HG03175 (cell line): Measurements from ENCODE around the gene TULP1.
A peak's percentile ranks its signal among the peaks of the same experiment; 100 is the strongest.

ENCODE experiments used
- ATAC-seq: cut with Tn5 transposase; IDR thresholded peaks from one replicate; pipeline ENCODE4 v1.9.1; 2021; ENCODE audit warnings: mild to moderate bottlenecking, moderate library complexity; ENCODE audit not compliant: unreplicated experiment

Gene TULP1

DNA sequence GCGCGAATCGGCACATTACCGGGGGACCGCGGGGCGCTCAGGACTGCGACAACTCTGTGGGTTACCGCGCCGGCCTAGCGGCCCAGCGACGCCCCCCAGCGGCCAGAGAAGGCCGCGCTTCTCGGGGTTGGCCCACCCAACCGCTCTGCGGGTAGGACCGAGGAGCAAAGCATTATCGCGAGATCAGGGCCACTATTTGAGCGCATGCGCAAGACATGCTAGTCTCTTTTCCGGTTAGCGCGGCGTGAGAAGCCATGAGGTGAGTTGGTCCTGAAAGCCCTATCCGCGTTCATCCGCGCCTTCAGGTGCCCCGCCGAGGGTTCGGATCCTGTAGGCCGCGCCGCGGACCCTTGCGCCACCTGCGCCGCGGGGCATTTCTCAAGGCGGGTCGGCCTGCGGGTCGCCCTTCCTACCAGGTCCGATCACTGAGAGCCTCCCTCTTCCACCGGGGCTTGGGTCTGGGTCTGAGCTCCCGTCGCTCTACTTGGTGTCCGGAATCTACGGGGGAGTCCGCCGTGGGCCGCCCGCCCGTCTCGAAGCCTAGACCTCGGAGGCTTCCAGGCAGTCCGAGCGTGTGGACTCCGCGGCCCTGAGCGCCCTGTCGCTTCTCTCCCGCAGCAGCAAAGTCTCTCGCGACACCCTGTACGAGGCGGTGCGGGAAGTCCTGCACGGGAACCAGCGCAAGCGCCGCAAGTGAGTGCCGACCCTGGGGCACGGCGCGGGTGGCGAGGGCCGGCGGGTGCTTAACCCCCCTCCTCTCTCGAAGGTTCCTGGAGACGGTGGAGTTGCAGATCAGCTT is 44.3 kb downstream of the TULP1 start, which contains the start of gene RPL10A:
TSS of gene RPL10A (plus strand) at position 221 of the 799 bp plus-strand sequence. CDS start at position 255, 34 bp downstream.
- ATAC-seq: peak; percentile 75

DNA sequence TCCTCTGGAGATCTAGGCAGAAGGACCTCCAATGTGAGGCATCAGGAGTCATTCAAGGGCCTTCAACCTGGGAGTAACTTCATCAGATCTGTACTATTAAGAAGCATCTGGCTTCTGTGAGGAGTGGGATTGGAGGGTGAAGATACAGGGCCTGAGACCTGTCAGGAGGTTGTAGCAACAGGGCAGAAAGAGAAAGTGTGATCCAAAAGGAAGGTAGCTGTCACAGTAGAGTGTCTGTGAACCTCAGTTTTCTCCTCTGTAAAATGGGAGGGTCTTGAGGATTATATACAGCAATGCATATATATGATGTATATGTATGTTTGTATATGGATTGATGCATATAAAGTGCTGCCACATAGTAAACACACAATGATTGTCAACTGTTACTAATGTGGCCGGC is 47.0 kb downstream of the TULP1 start:
- no peak for ATAC-seq

- ATAC-seq: no peak
These were observed 49.4 kb downstream of the TULP1 start for GRCh38 chr6:35463292-35463691.

DNA sequence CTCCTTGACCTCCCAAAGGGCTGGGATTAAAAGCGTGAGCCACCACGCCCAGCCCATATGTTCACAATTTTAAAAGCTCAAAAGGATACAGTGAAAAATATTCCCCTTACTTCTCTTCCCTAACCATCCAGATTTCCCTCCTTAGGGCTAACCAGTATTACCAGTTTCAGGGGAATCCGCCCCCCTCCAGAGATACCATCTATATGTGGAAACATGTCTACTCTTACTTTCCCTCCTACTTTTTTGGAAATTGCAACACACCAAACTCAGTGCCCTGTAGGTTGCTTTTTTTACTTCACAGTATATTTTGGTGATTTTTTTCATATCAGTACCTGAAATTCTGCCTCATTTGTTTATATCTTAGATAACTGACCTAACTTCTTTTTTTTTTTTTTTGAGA is 51.4 kb downstream of the TULP1 start:
- ATAC-seq: no peak

GRCh38 chr6:35457907-35458306 is 54.8 kb downstream of the TULP1 start:
- no peak for ATAC-seq

DNA sequence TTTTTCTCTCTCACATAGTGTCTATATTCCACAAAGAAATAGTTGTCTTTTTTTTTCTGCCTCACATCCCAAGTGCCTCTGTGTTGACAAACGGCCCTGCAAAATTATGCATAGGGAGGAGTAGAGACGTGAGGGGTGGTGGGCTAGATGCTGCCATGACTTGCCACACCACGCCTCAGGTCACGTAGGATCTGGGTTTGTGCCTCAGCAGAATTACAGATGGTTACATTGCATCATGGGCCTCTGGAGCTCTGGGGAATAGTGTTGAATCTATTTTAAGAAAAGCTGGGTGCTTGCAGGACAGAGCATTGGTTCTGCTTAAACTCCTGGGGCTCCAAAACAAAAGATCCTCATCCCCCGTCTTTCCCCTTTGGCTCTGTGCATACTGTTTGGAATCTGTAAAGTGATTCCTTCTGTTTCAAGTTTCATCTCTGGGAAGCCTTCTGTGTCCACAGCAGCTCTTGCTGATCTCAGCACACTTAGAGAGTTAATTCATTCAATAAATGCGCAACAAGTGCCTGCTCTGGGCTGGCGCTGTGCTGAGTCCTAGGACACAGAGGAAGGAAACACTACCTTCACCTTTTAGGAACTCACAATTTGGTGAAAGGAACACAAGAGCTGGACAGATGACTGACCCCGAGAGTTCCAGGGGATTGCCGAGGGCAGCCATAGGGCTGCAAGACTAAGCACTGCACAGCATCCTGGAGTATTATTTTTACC is 58.1 kb downstream of the TULP1 start:
- ATAC-seq: no peak

- no peak for ATAC-seq
These were observed 59.5 kb downstream of the TULP1 start for GRCh38 chr6:35453236-35453635.

GRCh38 chr6:35452183-35453090 is 60.3 kb downstream of the TULP1 start, which contains the start of gene FANCE:
FANCE (plus strand) TSS chr6:35452338; CDS start chr6:35452546, 208 bp downstream.
- peak; percentile 91 for ATAC-seq

DNA sequence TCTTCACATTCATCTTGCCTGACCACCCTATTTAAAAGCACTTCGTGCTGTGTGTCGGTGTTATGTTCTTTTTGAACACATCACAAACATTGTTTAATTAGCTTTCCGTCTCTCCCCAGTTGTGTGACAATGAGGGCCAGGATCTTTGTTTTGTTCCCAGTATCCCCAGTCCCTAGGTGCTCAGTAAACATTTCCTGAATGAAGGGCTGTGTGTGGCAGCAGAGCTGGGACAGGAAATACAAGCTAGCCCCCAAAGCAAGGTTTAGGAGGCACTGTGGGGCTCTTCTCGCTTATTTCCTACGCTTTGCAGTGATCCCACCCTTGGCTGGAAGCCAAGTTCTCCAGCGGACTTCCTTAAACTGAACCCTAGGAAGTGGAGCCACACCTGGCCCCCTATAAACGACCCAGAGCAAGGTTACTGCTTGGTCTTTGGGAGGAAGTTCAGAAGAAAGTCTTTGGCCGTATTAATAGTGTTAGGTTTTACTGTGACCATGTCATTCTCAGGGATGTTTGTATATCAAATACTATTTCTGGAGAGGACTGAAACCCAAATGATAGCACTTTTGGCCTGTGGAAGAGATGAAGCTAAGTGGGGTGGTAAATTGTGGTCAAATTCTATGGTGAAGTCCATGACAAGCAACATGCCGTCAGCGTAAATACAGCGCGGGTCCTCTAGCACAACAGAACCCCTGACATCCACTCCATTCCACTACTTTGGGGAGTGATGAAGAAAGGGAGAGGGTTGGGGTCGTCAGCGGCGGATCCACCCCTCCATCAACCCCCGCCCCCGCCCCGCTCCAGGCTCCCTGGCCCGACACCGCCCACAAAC is 61.1 kb downstream of the TULP1 start:
- ATAC-seq: no peak

- ATAC-seq: peak; percentile 49
These were observed 63.3 kb downstream of the TULP1 start for GRCh38 chr6:35449287-35449881.

DNA sequence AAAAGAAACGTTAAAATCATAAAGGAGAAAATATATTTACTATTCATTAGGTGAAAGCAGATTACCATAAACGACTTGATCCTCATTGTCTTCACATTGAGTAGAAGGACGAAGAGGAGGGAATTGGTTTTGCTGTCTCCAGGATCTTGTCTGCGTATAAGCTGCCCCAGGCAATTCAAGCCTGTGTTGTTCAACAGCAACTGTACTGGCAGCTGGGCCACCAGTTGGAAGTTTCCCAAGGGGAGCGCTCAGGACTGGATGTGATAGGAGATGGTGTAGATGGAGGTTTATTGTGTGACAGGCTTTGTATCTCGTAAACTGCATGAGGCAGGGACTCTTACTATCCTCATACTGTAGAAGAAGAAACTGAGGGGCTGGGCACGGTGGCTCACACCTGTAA is 64.5 kb downstream of the TULP1 start:
- ATAC-seq: no peak
